Ovary (tissue), 9 donors: ENCODE measurements around the gene ASB6. TPM values are rescaled to one million over a fixed set of nuclear protein-coding genes. Genes with fewer than 3 reads are reported as not detected.
A peak's percentile ranks its signal among the peaks of the same experiment; 100 is the strongest.

Experiments
- DNase-seq, 5 donors: peaks; one replicate each; pipeline ENCODE4 v3.0.0-alpha.2; 2019 to 2020
- H3K27ac ChIP-seq, 2 donors: fragments of 200-600 bp; one replicate each; pipeline versions ENCODE4 v1.5.1 to v1.8.0; 2019 to 2022
- H3K27me3 ChIP-seq: fragments of 200-600 bp; one replicate; pipeline ENCODE4 v1.8.0; 2022
- H3K36me3 ChIP-seq: fragments of 200-600 bp; sonication (generic); one replicate; pipeline ENCODE4 v1.5.1; 2019
- H3K4me1 ChIP-seq: one replicate; pipeline ENCODE4 v1.8.1; 2013; ENCODE audit warnings: mild to moderate bottlenecking, moderate library complexity; ENCODE audit not compliant: insufficient read depth
- H3K4me3 ChIP-seq: fragments of 200-600 bp; sonication (generic); one replicate; pipeline ENCODE4 v1.5.1; 2017
- H3K9me3 ChIP-seq, 2 donors: fragments of 200-600 bp in 1 of 2; sonication (generic) in 1 of 2; one replicate each; pipeline versions ENCODE4 v1.5.1 to v1.8.1; 2013 to 2019; ENCODE audit warnings: mild to moderate bottlenecking in 1 of 2, moderate library complexity in 1 of 2
- EP300 ChIP-seq: sonication (generic); formaldehyde crosslinking; IDR thresholded peaks from one replicate; pipeline ENCODE4 v1.6.1; 2017; ENCODE audit warnings: antibody characterized with exemption
- POLR2A ChIP-seq: fragments of 450-650 bp; IDR thresholded peaks from one replicate; pipeline ENCODE4 v1.6.1; 2017; ENCODE audit warnings: antibody characterized with exemption, mild to moderate bottlenecking, moderate library complexity
- WGBS, 3 donors: extraction: QIAGEN DNeasy Blood & Tissue Kit in 1 of 3; methylation state at CpG; one replicate each; pipeline versions ENCODE4 v1.1.5 to v1.1.7; 2013 to 2017; 5-methylcytosine and 5-hydroxymethylcytosine counted together
- intact Hi-C, 4 donors: fragments of 100-400 bp; cut with DNase I; formaldehyde crosslinking; loops; one replicate each; pipeline versions ENCODE4 v1.11.0 to v1.15.1; 2022 to 2023
- polyA plus RNA-seq, 2 donors: library from polyadenylated mRNA; stranded (reverse); fragments of 200-250 nt in 1 of 2; fragments of 350-450 nt in 1 of 2; fragmentation: Illumina TruSeq in 1 of 2; extraction: RNeasy Lipid Tissue Mini Kit (QIAGEN cat#74804) in 1 of 2; gene quantifications; one replicate each; pipeline ENCODE4 v1.2.3, GENCODE V29; 2013 to 2014
- total RNA-seq, 7 donors: library from RNA; depleted of rRNA in 2 of 7; stranded (reverse); fragments of >200 nt in 2 of 7; fragmentation: NEBNext Ultra II Directional in 3 of 7; extraction: Animal tissue kit (Norgen Biotek cat#: 25700) in 3 of 7; gene quantifications; one replicate each; pipeline versions ENCODE4 v1.1.0 to v1.2.4, GENCODE V29; 2016 to 2023
- TF ChIP-seq, protein P1 (sequence below), 3 donors: fragments of 450-650 bp in 2 of 3; fragments of 200-600 bp in 1 of 3; IDR thresholded peaks; one replicate each; pipeline versions ENCODE4 v1.5.1 to v1.8.0; 2016 to 2022; ENCODE audit warnings: antibody characterized with exemption in 3 of 3, mild to moderate bottlenecking in 1 of 3
- donor health status: DM: no; HTN: no; CAD: no; lungs with moderate emphysema.
- donor health status: DM: no; HTN: no; CAD: no.
- donor health status: Bipolar disorder and iron deficiency.
- donor health status: DM: yes; HTN: yes; CAD: no.
- donor health status: DM: no; HTN: no; CAD: no.
- donor health status: DM: yes; HTN: yes; CAD: no.

ASB6 gene
- total and polyA plus RNA-seq, 9 donors: 6.3 to 20.1 (median 16.6) TPM

GRCh38 chr9:129649726-129650679 lies 8.1 kb upstream of the ASB6 start:
- intact Hi-C loops: loop anchor here in 2 of 4 donors (5.0 kb wide), 2 partner anchors 87 to 137 kb away; no protein-coding TSS in a partner anchor

DNA sequence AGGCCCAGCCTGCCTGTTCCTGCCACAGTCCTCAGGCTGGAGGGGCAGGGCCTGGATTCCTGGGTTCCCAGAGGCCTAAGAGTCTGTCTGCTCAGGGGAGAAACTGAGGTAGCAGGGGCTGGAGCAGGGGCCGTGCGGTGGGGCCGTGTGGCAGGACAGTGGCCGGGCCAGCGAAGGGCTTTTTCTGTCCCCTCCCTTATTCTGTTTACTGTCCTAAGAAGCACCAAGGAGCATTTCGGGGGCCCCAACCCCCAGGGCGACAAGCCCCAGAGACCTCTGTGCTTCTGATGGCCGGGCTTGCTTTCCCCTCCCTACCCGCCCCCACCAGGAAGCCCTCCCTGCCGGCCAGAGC lies 6.8 kb upstream of the ASB6 start:
- H3K4me1 ChIP-seq: peaks cover under 1% of the 10 kb centered on the region
- H3K27me3 ChIP-seq: no peaks in the 10 kb centered on the region
- no peak for TF ChIP-seq EP300
- TF ChIP-seq, protein P1, sequence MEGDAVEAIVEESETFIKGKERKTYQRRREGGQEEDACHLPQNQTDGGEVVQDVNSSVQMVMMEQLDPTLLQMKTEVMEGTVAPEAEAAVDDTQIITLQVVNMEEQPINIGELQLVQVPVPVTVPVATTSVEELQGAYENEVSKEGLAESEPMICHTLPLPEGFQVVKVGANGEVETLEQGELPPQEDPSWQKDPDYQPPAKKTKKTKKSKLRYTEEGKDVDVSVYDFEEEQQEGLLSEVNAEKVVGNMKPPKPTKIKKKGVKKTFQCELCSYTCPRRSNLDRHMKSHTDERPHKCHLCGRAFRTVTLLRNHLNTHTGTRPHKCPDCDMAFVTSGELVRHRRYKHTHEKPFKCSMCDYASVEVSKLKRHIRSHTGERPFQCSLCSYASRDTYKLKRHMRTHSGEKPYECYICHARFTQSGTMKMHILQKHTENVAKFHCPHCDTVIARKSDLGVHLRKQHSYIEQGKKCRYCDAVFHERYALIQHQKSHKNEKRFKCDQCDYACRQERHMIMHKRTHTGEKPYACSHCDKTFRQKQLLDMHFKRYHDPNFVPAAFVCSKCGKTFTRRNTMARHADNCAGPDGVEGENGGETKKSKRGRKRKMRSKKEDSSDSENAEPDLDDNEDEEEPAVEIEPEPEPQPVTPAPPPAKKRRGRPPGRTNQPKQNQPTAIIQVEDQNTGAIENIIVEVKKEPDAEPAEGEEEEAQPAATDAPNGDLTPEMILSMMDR (IDR thresholded peaks at IDR 0.05): no peak
- no peak for TF ChIP-seq POLR2A
- no peak overlapping the region for H3K4me3 ChIP-seq
- no peaks in the 10 kb centered on the region for H3K9me3 ChIP-seq
- intact Hi-C loops: loop anchor here in 2 of 4 donors (5.0 kb wide), 2 partner anchors 89 to 139 kb away; no protein-coding TSS in a partner anchor
- H3K36me3 ChIP-seq: no peaks in the 10 kb centered on the region
- WGBS, 3 donors: 72 to 79% (median 74%) methylated on average over 10 of the region's 10 CpGs
- peak in 1 of 5 donors; percentile 12 for DNase-seq
- H3K27ac ChIP-seq: no peak overlapping the region

More at GRCh38 chr9:129649726-129650679, 8.1 kb upstream of the ASB6 start:
- no peak overlapping the region for H3K27ac ChIP-seq
- peaks cover 6% of the 10 kb centered on the region for H3K4me1 ChIP-seq
- WGBS, 3 donors: 73 to 87% (median 81%) methylated on average over 19 to 20 of the region's 20 CpGs
- DNase-seq: peak in 1 of 5 donors; percentile 20
- TF ChIP-seq EP300 (no peak), POLR2A (no peak)
- TF ChIP-seq, protein P1 (IDR thresholded peaks at IDR 0.05): no peak
- no peaks in the 10 kb centered on the region for H3K27me3 ChIP-seq
- H3K9me3 ChIP-seq: no peaks in the 10 kb centered on the region
- no peaks in the 10 kb centered on the region for H3K36me3 ChIP-seq
- no peak overlapping the region for H3K4me3 ChIP-seq

GRCh38 chr9:129648092-129648763 lies 6.3 kb upstream of the ASB6 start:
- Histone ChIP-seq H3K9me3 (no peaks in the 10 kb centered on the region), H3K4me3 (no peak overlapping the region), H3K36me3 (no peaks in the 10 kb centered on the region), H3K4me1 (no peaks in the 10 kb centered on the region), H3K27ac (no peak overlapping the region), H3K27me3 (no peaks in the 10 kb centered on the region)
- 70 to 75% (median 71%) methylated on average over 16 of the region's 16 CpGs for WGBS, 3 donors
- intact Hi-C loops: loop anchor here in 2 of 4 donors (5.0 kb wide), 2 partner anchors 89 to 139 kb away; no protein-coding TSS in a partner anchor
- no peak for DNase-seq
- TF ChIP-seq, protein P1 (IDR thresholded peaks at IDR 0.05): no peak
- TF ChIP-seq POLR2A (no peak), EP300 (no peak)

GRCh38 chr9:129647635-129648034 lies 5.7 kb upstream of the ASB6 start:
- no peaks in the 10 kb centered on the region for H3K36me3 ChIP-seq
- intact Hi-C loops: loop anchor here in 2 of 4 donors (5.0 kb wide), 2 partner anchors 90 to 140 kb away; no protein-coding TSS in a partner anchor
- WGBS, 3 donors: 79 to 93% (median 84%) methylated on average over 10 of the region's 10 CpGs
- DNase-seq: peak in 1 of 5 donors; percentile 12
- H3K27me3 ChIP-seq: no peaks in the 10 kb centered on the region
- H3K4me1 ChIP-seq: no peaks in the 10 kb centered on the region
- no peak for TF ChIP-seq EP300
- no peak overlapping the region for H3K27ac ChIP-seq
- H3K9me3 ChIP-seq: no peaks in the 10 kb centered on the region
- H3K4me3 ChIP-seq: no peak overlapping the region
